GM21737 (cell line): ENCODE measurements around the gene SSX2IP.
"Not testable (repeated sequence)": the region's sequence is repeated elsewhere in the genome, so short reads cannot be mapped to it uniquely, and the experiment has no call there.

ENCODE experiments used
- ATAC-seq: cut with Tn5 transposase; IDR thresholded peaks from one replicate; pipeline ENCODE4 v1.9.1; 2021; ENCODE audit warnings: mild to moderate bottlenecking, moderate library complexity; ENCODE audit not compliant: unreplicated experiment

SSX2IP gene

GRCh38 chr1:84677415-84678099, 12.7 kb downstream of the SSX2IP start:
- no peak for ATAC-seq

- no peak for ATAC-seq
Measured at GRCh38 chr1:84675631-84676030, 14.6 kb downstream of the SSX2IP start.

- no peak for ATAC-seq
Measured at GRCh38 chr1:84675106-84675505, 15.2 kb downstream of the SSX2IP start.

GRCh38 chr1:84674705-84675104, 15.6 kb downstream of the SSX2IP start:
- ATAC-seq: no peak

GRCh38 chr1:84674021-84674420, 16.2 kb downstream of the SSX2IP start:
- no peak for ATAC-seq

GRCh38 chr1:84672080-84672854, 18.0 kb downstream of the SSX2IP start:
- no peak for ATAC-seq

GRCh38 chr1:84669831-84670230, 20.4 kb downstream of the SSX2IP start:
- ATAC-seq: no peak

- no peak for ATAC-seq
Measured at GRCh38 chr1:84668185-84668584, 22.1 kb downstream of the SSX2IP start.

GRCh38 chr1:84665703-84666317, 24.5 kb downstream of the SSX2IP start:
- no peak for ATAC-seq

GRCh38 chr1:84653130-84653677, 37.1 kb downstream of the SSX2IP start:
- no peak for ATAC-seq

- ATAC-seq: no peak
Measured at GRCh38 chr1:84644472-84644871, 45.8 kb downstream of the SSX2IP start.

GRCh38 chr1:84643183-84643582, 47.1 kb downstream of the SSX2IP start:
- ATAC-seq: no peak

- no peak for ATAC-seq
Measured at GRCh38 chr1:84642774-84643173, 47.5 kb downstream of the SSX2IP start.

GRCh38 chr1:84639731-84640130, 50.5 kb downstream of the SSX2IP start:
- not testable (repeated sequence) for ATAC-seq

GRCh38 chr1:84635429-84635828, 54.8 kb downstream of the SSX2IP start:
- no peak for ATAC-seq

GRCh38 chr1:84634536-84635205, 55.6 kb downstream of the SSX2IP start:
- ATAC-seq: no peak

- no peak for ATAC-seq
Measured at GRCh38 chr1:84632673-84633434, 57.4 kb downstream of the SSX2IP start.

GRCh38 chr1:84632137-84632536, 58.1 kb downstream of the SSX2IP start:
- no peak for ATAC-seq

- ATAC-seq: no peak
Measured at GRCh38 chr1:84624876-84625275, 65.4 kb downstream of the SSX2IP start.

GRCh38 chr1:84621553-84621952, 68.7 kb downstream of the SSX2IP start:
- no peak for ATAC-seq
